ENCODE data around the gene SPOCK1. TPM values are rescaled to one million over a fixed set of nuclear protein-coding genes. Genes with fewer than 3 reads are reported as not detected.

Gene SPOCK1
- polyA plus RNA-seq, 10 donors: 4.0 to 19.9 (median 6.7) TPM

- DNase-seq: peak in 1 of 3 donors; percentile 32
Measured at GRCh38 chr5:137496919-137497318, 2.2 kb downstream of the SPOCK1 start.

GRCh38 chr5:137492331-137492730 lies 6.8 kb downstream of the SPOCK1 start:
- peak in 1 of 3 donors; percentile 24 for DNase-seq

- no peak for DNase-seq
Measured at GRCh38 chr5:137491121-137491520, 8.0 kb downstream of the SPOCK1 start.

- DNase-seq: no peak
Measured at GRCh38 chr5:137490591-137490990, 8.5 kb downstream of the SPOCK1 start.

- DNase-seq: no peak
Measured at GRCh38 chr5:137488974-137489373, 10.2 kb downstream of the SPOCK1 start.

- no peak for DNase-seq
Measured at GRCh38 chr5:137488516-137488915, 10.6 kb downstream of the SPOCK1 start.

GRCh38 chr5:137487600-137487999 lies 11.5 kb downstream of the SPOCK1 start:
- DNase-seq: peak in 1 of 3 donors; percentile 74

- DNase-seq: no peak
Measured at GRCh38 chr5:137486707-137487106, 12.4 kb downstream of the SPOCK1 start.

- no peak for DNase-seq
Measured at GRCh38 chr5:137481596-137481995, 17.5 kb downstream of the SPOCK1 start.

- DNase-seq: no peak
Measured at GRCh38 chr5:137478043-137478442, 21.1 kb downstream of the SPOCK1 start.

GRCh38 chr5:137470921-137471220 lies 28.3 kb downstream of the SPOCK1 start:
- no peak for DNase-seq

GRCh38 chr5:137470111-137470920 lies 28.8 kb downstream of the SPOCK1 start:
- peak in 1 of 3 donors; percentile 86 for DNase-seq

- DNase-seq: no peak
Measured at GRCh38 chr5:137466889-137467288, 32.2 kb downstream of the SPOCK1 start.

- DNase-seq: no peak
Measured at GRCh38 chr5:137465930-137466329, 33.2 kb downstream of the SPOCK1 start.

GRCh38 chr5:137462816-137463520 lies 36.2 kb downstream of the SPOCK1 start:
- DNase-seq: no peak

- DNase-seq: peak in 2 of 3 donors; percentile 11 to 61
Measured at GRCh38 chr5:137462265-137462590, 36.9 kb downstream of the SPOCK1 start.

GRCh38 chr5:137461391-137462264 lies 37.5 kb downstream of the SPOCK1 start:
- peak in 1 of 3 donors; percentile 9 for DNase-seq

- no peak for DNase-seq
Measured at GRCh38 chr5:137454671-137455070, 44.5 kb downstream of the SPOCK1 start.

- peak; percentile 40 to 63 (median 54) for DNase-seq
Measured at GRCh38 chr5:137453483-137454080, 45.5 kb downstream of the SPOCK1 start.

- DNase-seq: no peak
Measured at GRCh38 chr5:137450759-137451158, 48.4 kb downstream of the SPOCK1 start.

- no peak for DNase-seq
Measured at GRCh38 chr5:137448868-137449267, 50.3 kb downstream of the SPOCK1 start.

GRCh38 chr5:137446615-137447014 lies 52.5 kb downstream of the SPOCK1 start:
- peak in 1 of 3 donors; percentile 7 for DNase-seq
